BLaER1 (cell line): ENCODE data around the gene RFC5.

Experiments
- H3K27ac ChIP-seq: shearing (Covaris generic); formaldehyde crosslinking; 2 replicates; pipeline ENCODE4 v1.8.1; 2022
- H3K27me3 ChIP-seq: shearing (Covaris generic); formaldehyde crosslinking; 2 replicates; pipeline ENCODE4 v1.8.1; 2022
- H3K36me3 ChIP-seq: shearing (Covaris generic); formaldehyde crosslinking; 2 replicates; pipeline ENCODE4 v1.8.1; 2022
- H3K4me1 ChIP-seq: shearing (Covaris generic); formaldehyde crosslinking; 2 replicates; pipeline ENCODE4 v1.8.1; 2022
- H3K4me2 ChIP-seq: shearing (Covaris generic); formaldehyde crosslinking; 2 replicates; pipeline ENCODE4 v1.8.1; 2022
- H3K4me3 ChIP-seq: shearing (Covaris generic); formaldehyde crosslinking; 2 replicates; pipeline ENCODE4 v1.8.1; 2022
- H3K9ac ChIP-seq: shearing (Covaris generic); formaldehyde crosslinking; 2 replicates; pipeline ENCODE4 v1.8.1; 2022
- H3K9me3 ChIP-seq: shearing (Covaris generic); formaldehyde crosslinking; 2 replicates; pipeline ENCODE4 v1.8.1; 2022
- H4K20me1 ChIP-seq: shearing (Covaris generic); formaldehyde crosslinking; 2 replicates; pipeline ENCODE4 v1.8.1; 2022
- Cebpa-rat ChIP-seq: shearing (Covaris generic); IDR thresholded peaks from 2 replicates; pipeline ENCODE4 v1.8.1; 2022

The RFC5 gene

DNA sequence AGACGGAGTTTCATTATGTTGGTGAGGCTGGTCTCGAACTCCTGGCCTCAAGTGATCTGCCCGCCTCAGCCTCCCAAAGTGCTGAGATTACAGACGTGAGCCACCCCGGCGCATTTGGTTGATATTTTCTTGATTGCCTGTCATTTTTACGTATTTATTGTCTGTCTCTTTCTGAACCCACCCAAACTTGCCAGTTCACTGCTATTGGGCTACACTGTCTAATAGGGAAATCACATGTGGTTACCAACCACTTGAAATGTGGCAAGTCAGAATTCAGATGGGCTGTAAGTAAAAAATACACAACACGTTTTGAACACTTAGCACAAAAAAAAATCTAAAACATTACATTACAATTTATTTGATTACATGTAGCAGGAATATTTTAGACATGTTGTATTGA, 42.4 kb downstream of the RFC5 start:
- Histone ChIP-seq H3K4me3 (no peak overlapping the region), H3K36me3 (no peaks in the 10 kb centered on the region), H3K9ac (no peak overlapping the region), H3K27me3 (peaks cover 15% of the 10 kb centered on the region), H3K4me2 (peak overlapping the region; percentile 79; the same call in 1 of the 2 replicates), H3K27ac (no peak overlapping the region), H3K4me1 (peaks cover 37% of the 10 kb centered on the region), H4K20me1 (no peaks in the 10 kb centered on the region), H3K9me3 (no peaks in the 10 kb centered on the region)
- TF ChIP-seq Cebpa-rat, result no peak

GRCh38 chr12:118059341-118060191, 43.1 kb downstream of the RFC5 start:
- no peaks in the 10 kb centered on the region for H3K36me3 ChIP-seq
- peak overlapping the region; percentile 80 for H3K4me3 ChIP-seq
- peak overlapping the region; percentile 79 for H3K4me2 ChIP-seq
- no peak for TF ChIP-seq Cebpa-rat
- no peaks in the 10 kb centered on the region for H3K9me3 ChIP-seq
- H3K9ac ChIP-seq, result peak overlapping the region; percentile 84; the same call in 1 of the 2 replicates
- H3K4me1 ChIP-seq, result peaks cover 44% of the 10 kb centered on the region
- H3K27ac ChIP-seq, result peak overlapping the region; percentile 39; the same call in 1 of the 2 replicates
- H4K20me1 ChIP-seq, result no peaks in the 10 kb centered on the region
- peaks cover 15% of the 10 kb centered on the region for H3K27me3 ChIP-seq

DNA sequence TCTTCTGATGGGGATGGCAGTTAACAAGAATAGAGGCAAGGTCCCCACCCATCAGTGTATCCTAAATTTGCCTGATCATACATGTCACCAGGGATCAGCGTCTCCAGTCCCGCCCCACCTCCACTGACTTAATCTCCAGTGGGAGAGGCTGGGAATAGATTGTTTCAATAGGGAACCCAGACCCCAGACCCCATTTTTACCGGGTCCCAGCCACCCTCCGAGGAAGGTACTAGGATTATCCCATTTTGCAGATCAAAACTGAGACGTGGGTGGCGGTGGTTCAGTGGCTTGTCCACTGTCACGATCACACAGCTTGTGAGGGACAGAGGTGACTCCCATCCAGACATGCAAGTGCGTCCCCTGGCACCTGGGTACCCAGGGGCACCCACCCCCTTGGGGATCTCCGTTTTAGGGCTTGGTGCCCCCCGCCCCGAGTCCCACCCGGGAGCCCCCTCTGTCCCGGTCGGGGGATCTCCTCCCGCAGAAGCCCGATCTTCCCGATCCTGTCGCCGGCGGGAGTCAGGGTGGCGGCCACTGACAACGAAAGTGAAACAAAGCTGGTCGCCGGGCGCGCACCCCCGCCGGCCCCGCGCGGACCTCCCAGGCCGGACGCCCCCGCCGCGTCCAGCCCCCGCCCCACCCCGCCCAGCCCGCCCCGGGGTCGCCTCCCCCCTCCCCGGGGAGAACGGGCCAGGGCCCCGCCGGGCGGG, 44.0 kb downstream of the RFC5 start:
- Histone ChIP-seq H3K27me3 (peaks cover 15% of the 10 kb centered on the region), H3K9ac (peak overlapping the region; percentile 84), H3K36me3 (no peaks in the 10 kb centered on the region), H3K4me1 (peaks cover 53% of the 10 kb centered on the region), H3K4me3 (peak overlapping the region; percentile 80), H4K20me1 (no peaks in the 10 kb centered on the region), H3K27ac (peak overlapping the region; percentile 85), H3K9me3 (no peaks in the 10 kb centered on the region), H3K4me2 (peak overlapping the region; percentile 79)
- no peak for TF ChIP-seq Cebpa-rat

GRCh38 chr12:118061011-118061872, 44.7 kb downstream of the RFC5 start, which contains the start of gene WSB2:
Gene WSB2 (minus strand): TSS chr12:118061179. CDS start chr12:118061048, 131 bp downstream.
- peaks cover 57% of the 10 kb centered on the region for H3K4me1 ChIP-seq
- H3K36me3 ChIP-seq, result no peaks in the 10 kb centered on the region
- no peaks in the 10 kb centered on the region for H3K9me3 ChIP-seq
- peak within 1 kb of the TSS; percentile 84 for H3K9ac ChIP-seq
- peaks cover 15% of the 10 kb centered on the region for H3K27me3 ChIP-seq
- H3K4me2 ChIP-seq, result peak within 1 kb of the TSS; percentile 98
- H3K4me3 ChIP-seq, result peak within 1 kb of the TSS; percentile 80
- peak within 1 kb of the TSS; percentile 85 for H3K27ac ChIP-seq
- no peaks in the 10 kb centered on the region for H4K20me1 ChIP-seq
- TF ChIP-seq Cebpa-rat, result no peak

DNA sequence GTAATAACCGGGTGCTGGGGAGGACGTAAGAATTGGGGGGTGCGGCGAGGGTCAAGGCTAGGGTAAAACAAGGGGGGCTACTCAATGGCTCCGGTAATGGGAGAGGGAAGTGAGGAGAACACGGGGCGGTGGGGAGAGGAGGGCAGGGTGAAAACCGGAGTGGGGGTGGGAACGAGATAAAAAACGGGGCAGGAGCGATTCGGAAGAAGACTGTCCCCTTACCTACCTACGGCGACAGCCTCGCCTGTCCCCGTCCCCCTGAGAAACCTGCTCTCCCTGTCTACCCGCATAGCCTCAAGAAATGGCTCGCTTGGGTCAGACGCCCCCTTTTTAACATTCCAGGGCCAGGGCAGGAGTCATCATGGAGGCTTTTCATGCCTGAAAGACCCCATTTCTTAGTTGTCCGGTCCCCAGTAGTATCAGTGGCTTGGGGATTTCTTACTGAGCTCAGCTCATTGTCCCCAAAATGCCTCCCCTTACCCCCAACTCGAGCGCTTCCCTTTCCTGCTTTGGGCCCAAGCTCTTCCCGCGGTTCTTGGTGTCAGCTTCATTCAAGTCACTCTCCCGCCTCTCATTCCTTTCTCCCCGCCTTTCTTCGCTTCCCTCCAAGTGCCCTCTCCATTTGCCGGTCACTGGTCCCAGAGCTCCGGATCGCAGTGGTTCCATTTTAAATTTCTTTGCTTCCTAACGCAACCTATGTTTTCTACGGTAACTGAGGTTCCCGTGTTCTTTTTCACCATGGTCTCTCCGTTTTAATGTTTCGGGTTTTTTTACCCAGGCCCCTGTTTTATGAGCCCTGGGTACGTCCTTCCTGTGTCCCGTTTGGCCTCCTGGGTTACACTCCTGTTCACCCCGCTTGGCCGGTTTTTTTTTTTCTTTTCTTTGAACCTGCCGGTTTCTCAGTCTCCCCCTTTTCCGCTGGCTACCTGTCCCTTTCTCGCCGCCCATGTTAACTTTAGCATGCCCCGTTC, 45.7 kb downstream of the RFC5 start:
- Histone ChIP-seq H3K9me3 (no peaks in the 10 kb centered on the region), H3K4me1 (peaks cover 57% of the 10 kb centered on the region), H3K27me3 (peaks cover 15% of the 10 kb centered on the region), H4K20me1 (no peaks in the 10 kb centered on the region), H3K4me3 (peak overlapping the region; percentile 80), H3K4me2 (peak overlapping the region; percentile 98), H3K27ac (peak overlapping the region; percentile 85), H3K36me3 (peaks cover 8% of the 10 kb centered on the region; the same call in 1 of the 2 replicates), H3K9ac (peak overlapping the region; percentile 84)
- no peak for TF ChIP-seq Cebpa-rat

GRCh38 chr12:118063576-118064391, 47.3 kb downstream of the RFC5 start:
- Histone ChIP-seq H3K9me3 (no peaks in the 10 kb centered on the region), H3K9ac (no peak overlapping the region), H3K36me3 (peaks cover 20% of the 10 kb centered on the region; the same call in 1 of the 2 replicates), H3K4me3 (no peak overlapping the region), H3K27ac (no peak overlapping the region), H4K20me1 (no peaks in the 10 kb centered on the region), H3K4me2 (no peak overlapping the region; the same call in 1 of the 2 replicates), H3K4me1 (peaks cover 56% of the 10 kb centered on the region), H3K27me3 (peaks cover 15% of the 10 kb centered on the region)
- 0 out of 2 replicates have a peak, but pooled peaks have one; percentile 40 for TF ChIP-seq Cebpa-rat

GRCh38 chr12:118064608-118065007, 48.1 kb downstream of the RFC5 start:
- H3K36me3 ChIP-seq, result peaks cover 28% of the 10 kb centered on the region
- no peak for TF ChIP-seq Cebpa-rat
- H3K27ac ChIP-seq, result no peak overlapping the region
- peaks cover 48% of the 10 kb centered on the region for H3K4me1 ChIP-seq
- peaks cover 15% of the 10 kb centered on the region for H3K27me3 ChIP-seq
- no peak overlapping the region for H3K9ac ChIP-seq
- H3K9me3 ChIP-seq, result no peaks in the 10 kb centered on the region
- peak overlapping the region; percentile 33 for H3K4me2 ChIP-seq
- H3K4me3 ChIP-seq, result no peak overlapping the region
- no peaks in the 10 kb centered on the region for H4K20me1 ChIP-seq

DNA sequence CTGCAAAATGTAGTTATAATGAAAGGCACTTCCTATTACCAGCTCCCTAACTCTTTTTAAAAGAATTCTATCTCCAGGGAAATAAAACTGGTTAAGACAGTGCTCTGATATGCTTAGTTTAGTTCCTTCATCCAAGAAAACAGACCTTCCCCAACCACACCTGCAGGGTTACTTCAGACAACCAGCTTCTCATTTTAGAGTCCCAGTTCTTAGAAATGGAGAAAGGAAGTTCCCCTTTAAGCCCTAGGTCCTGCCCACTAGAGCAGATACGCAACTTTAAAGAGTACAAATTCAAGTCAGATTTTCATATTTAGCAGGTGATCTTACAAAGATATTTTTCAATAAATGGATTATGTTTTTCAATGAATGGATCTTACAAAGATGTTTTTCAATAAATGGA, 48.9 kb downstream of the RFC5 start:
- H3K4me3 ChIP-seq, result no peak overlapping the region
- no peaks in the 10 kb centered on the region for H3K9me3 ChIP-seq
- H3K27ac ChIP-seq, result no peak overlapping the region
- peaks cover 35% of the 10 kb centered on the region for H3K36me3 ChIP-seq
- H4K20me1 ChIP-seq, result no peaks in the 10 kb centered on the region
- peaks cover 15% of the 10 kb centered on the region for H3K27me3 ChIP-seq
- TF ChIP-seq Cebpa-rat, result no peak
- peaks cover 40% of the 10 kb centered on the region for H3K4me1 ChIP-seq
- H3K9ac ChIP-seq, result no peak overlapping the region
- peak overlapping the region; percentile 33 for H3K4me2 ChIP-seq
